Measurements from ENCODE around the gene TMEM50B. TPM values are rescaled to one million over a fixed set of nuclear protein-coding genes. Genes with fewer than 3 reads are reported as not detected.

The TMEM50B gene
- polyA plus RNA-seq, 2 of the 4 experiments (the other 2 are of a cell fraction) = 11.1 to 19.4 TPM

GRCh38 chr21:33514229-33514628 is 34.5 kb upstream of the TMEM50B start:
- no peak overlapping the region for H3K4me3 ChIP-seq
- 93% methylated on average over 2 of the region's 2 CpGs for WGBS (ENCODE audit: missing lambda C conversion rate)
- FAIRE-seq (no peak), ATAC-seq (no peak), DNase-seq (ENCODE audit: low read depth in 1 of 2, low spot score in 1 of 2) (no peak)
- no peak overlapping the region for H3K4me2 ChIP-seq
- TF ChIP-seq HOXB5 (CRISPR knock-in tag; IDR thresholded peaks at IDR 0.05) = no peak
- TF ChIP-seq RNF2 (IDR thresholded peaks at IDR 0.05; ENCODE audit: borderline replicate concordance, low read depth) = no peak
- TF ChIP-seq HEYL (CRISPR knock-in tag; IDR thresholded peaks at IDR 0.05) = no peak
- no peak for TF ChIP-seq HMGXB4 (CRISPR knock-in tag; IDR thresholded peaks at IDR 0.05; ENCODE audit: borderline replicate concordance)
- TF ChIP-seq NPAS2 (CRISPR knock-in tag; IDR thresholded peaks at IDR 0.05; ENCODE audit: borderline replicate concordance) = no peak
- H3K4me1 ChIP-seq = no peaks in the 10 kb centered on the region
- ChIA-PET CTCF (interaction anchor here (0.9 to 1.4 kb wide), 3 partner anchors 19 to 110 kb away, joined by 3 read pairs; no protein-coding TSS in a partner anchor), POLR2A (no interaction called here)
- no peaks in the 10 kb centered on the region for H3K9me3 ChIP-seq
- no peak overlapping the region for H3K27ac ChIP-seq

- H3K9me3 ChIP-seq = no peaks in the 10 kb centered on the region
- H3K4me2 ChIP-seq = no peak overlapping the region
- no peak for DNase-seq (ENCODE audit: low read depth in 1 of 2, low spot score in 1 of 2)
- ChIA-PET POLR2A (no interaction called here), CTCF (no interaction called here)
- no peak for ATAC-seq
- H3K4me3 ChIP-seq = no peak overlapping the region
- H3K4me1 ChIP-seq = no peaks in the 10 kb centered on the region
- TF ChIP-seq EP300 (IDR thresholded peaks at IDR 0.05) (no peak), NR3C1 (IDR thresholded peaks at IDR 0.05) (no peak), POLR2A (IDR thresholded peaks at IDR 0.05; ENCODE audit: low read length) (no peak), MYC (IDR thresholded peaks at IDR 0.05; ENCODE audit: borderline replicate concordance, low read length) (no peak)
- H3K27ac ChIP-seq = no peak overlapping the region
- no peak for FAIRE-seq
- 96% methylated on average over 3 of the region's 3 CpGs for WGBS (ENCODE audit: missing lambda C conversion rate)
These were observed 32.7 kb upstream of the TMEM50B start for GRCh38 chr21:33512481-33512880.

GRCh38 chr21:33511639-33512038 is 31.9 kb upstream of the TMEM50B start:
- CTCF ChIA-PET = interaction anchor here (0.6 kb wide), 1 partner anchor 38 kb away, joined by 3 read pairs; no protein-coding TSS in a partner anchor
- no peak for TF ChIP-seq HOXB13 (CRISPR knock-in tag; IDR thresholded peaks at IDR 0.05; ENCODE audit: low read depth)
- TF ChIP-seq USF2 (IDR thresholded peaks at IDR 0.05) = no peak
- no peak for TF ChIP-seq FOSB (CRISPR knock-in tag; IDR thresholded peaks at IDR 0.05)
- no peak for TF ChIP-seq FOSL2 (IDR thresholded peaks at IDR 0.05)
- no peak for TF ChIP-seq FOSL2 (CRISPR knock-in tag; IDR thresholded peaks at IDR 0.05)
- TF ChIP-seq SMC3 (IDR thresholded peaks at IDR 0.05) = no peak
- TF ChIP-seq REST (IDR thresholded peaks at IDR 0.05) = no peak
- TF ChIP-seq MAZ (IDR thresholded peaks at IDR 0.05; ENCODE audit: borderline replicate concordance, low read depth, low read length) = no peak
- no peak for TF ChIP-seq ZNF302 (CRISPR knock-in tag; IDR thresholded peaks at IDR 0.05)
- TF ChIP-seq TP53 (CRISPR knock-in tag; IDR thresholded peaks at IDR 0.05) = no peak
- no peak for TF ChIP-seq HMGXB4 (CRISPR knock-in tag; IDR thresholded peaks at IDR 0.05; ENCODE audit: borderline replicate concordance)
- TF ChIP-seq RNF2 (IDR thresholded peaks at IDR 0.05; ENCODE audit: borderline replicate concordance, low read depth) = no peak
- TF ChIP-seq POLR2A (IDR thresholded peaks at IDR 0.05; ENCODE audit: low read length) = no peak
- TF ChIP-seq NPAS2 (CRISPR knock-in tag; IDR thresholded peaks at IDR 0.05; ENCODE audit: borderline replicate concordance) = no peak
- TF ChIP-seq HOXB5 (CRISPR knock-in tag; IDR thresholded peaks at IDR 0.05) = no peak
- TF ChIP-seq CHD4 (IDR thresholded peaks at IDR 0.05; ENCODE audit: borderline replicate concordance) = no peak
- no peak for TF ChIP-seq ELK1 (IDR thresholded peaks at IDR 0.05; ENCODE audit: low read depth, low read length)
- no peak for TF ChIP-seq EHMT2 (IDR thresholded peaks at IDR 0.05; ENCODE audit: low read depth)

More at GRCh38 chr21:33511639-33512038, 31.9 kb upstream of the TMEM50B start:
- no peaks in the 10 kb centered on the region for H3K9me3 ChIP-seq
- H3K4me2 ChIP-seq = no peak overlapping the region
- no peak overlapping the region for H3K4me3 ChIP-seq
- POLR2A ChIA-PET = no interaction called here
- DNase-seq (ENCODE audit: low read depth in 1 of 2, low spot score in 1 of 2) (no peak), ATAC-seq (no peak), FAIRE-seq (no peak)
- H3K4me1 ChIP-seq = no peaks in the 10 kb centered on the region
- over 99% methylated on average over 4 of the region's 4 CpGs for WGBS (ENCODE audit: missing lambda C conversion rate)
- no peak overlapping the region for H3K27ac ChIP-seq

Data from A549 (cell line).